GM18519 (cell line): Measurements from ENCODE around the gene AMOT.

Experiments used
- ATAC-seq: cut with Tn5 transposase; IDR thresholded peaks from one replicate; pipeline ENCODE4 v1.9.1; 2021; ENCODE audit warnings: mild to moderate bottlenecking, moderate library complexity; ENCODE audit not compliant: unreplicated experiment, low FRiP score

The AMOT gene

DNA sequence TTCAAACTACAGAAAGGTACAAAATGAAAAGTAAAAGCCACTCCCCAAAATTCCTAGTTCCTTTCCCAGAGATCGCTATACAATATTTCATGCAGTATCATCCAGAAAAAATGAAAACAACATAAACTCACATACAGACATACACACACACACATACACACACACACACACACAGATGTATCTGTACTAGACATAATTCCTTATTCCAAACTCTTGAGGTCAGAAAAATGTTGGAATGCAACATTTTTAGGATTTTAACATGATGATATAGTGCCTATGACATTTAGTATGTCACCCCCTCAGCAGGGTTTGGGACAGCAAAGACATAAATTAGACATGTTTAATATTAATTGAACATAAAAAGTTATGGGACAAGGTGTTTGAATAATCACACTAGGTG lies 87.5 kb downstream of the AMOT start:
- no peak for ATAC-seq

GRCh38 chrX:112751076-112751475 lies 89.6 kb downstream of the AMOT start:
- ATAC-seq: no peak

DNA sequence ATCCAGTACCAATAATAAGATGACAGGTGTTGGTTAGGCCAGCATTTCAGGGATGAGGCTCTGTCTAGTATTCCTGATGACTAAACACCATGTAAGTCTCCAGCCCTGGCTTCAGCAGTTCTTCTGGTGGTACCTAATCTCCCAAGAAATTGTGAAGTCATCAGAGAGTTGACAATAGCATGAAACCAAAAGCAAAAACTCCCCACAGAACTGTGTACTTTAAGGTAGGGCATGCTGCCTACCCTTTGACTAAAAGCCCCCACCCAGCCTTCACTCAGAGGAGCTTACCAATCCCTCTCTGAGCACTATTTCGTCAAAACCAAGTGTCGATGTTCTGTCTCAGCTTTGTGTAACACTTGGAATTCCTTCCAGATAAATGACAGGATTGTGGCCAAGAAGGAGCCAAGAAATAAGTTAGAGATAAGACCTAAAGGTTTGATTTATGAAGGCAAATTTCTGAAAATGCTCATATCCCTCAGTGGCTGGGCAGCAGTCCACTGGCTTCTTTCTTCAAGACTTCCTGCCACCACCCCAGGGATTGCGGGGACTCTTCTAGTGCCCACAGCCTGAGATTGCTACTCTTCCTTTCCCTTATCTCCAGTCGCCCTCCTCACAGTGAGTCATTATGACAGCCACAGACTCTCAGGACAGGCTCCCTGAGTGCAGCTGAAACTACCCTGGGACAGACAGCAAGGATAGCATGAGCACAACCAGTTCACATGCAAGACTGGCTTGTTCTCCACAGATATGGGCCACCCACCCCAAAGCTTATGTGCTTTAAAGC lies 93.6 kb downstream of the AMOT start:
- ATAC-seq: no peak

- ATAC-seq: peak; percentile 39
Measured at GRCh38 chrX:112738347-112739033, 102.1 kb downstream of the AMOT start.

DNA sequence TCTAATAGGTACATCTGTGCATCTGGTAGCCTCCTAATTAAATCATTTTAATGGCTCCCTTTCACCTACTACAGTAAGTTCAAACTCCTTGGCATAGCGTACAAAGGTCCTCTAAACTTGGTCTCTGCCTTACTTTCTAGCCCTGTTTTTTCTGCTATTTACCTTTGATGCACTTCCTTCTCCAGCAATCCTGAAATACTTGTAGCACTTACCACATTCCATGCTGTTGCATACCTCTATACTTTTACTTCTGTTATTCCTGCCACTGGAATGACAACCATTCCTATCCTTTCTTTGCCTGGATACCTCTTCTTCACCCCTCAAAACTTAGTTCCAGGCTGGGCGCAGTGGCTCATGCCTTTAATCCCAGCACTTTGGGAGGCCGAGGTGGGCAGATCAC lies 104.3 kb downstream of the AMOT start:
- ATAC-seq: no peak

DNA sequence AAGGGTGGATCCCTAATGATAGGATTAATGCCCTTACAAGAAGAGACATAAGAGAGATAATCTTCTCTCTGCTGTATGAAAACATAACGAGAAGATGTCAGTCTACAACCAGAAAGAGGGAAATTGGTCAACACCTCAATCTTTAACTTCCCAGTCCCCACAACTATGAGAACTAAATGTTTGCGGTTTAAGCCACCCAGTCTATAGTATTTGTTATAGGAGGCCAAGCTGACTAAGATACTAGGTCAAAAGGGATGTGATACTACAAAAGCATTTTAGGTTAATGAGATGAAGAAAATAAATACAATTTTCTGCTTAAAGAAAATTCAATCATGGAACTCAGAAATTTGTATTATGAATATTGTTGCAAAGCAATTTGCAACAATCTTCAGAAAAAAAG lies 105.5 kb downstream of the AMOT start:
- no peak for ATAC-seq

DNA sequence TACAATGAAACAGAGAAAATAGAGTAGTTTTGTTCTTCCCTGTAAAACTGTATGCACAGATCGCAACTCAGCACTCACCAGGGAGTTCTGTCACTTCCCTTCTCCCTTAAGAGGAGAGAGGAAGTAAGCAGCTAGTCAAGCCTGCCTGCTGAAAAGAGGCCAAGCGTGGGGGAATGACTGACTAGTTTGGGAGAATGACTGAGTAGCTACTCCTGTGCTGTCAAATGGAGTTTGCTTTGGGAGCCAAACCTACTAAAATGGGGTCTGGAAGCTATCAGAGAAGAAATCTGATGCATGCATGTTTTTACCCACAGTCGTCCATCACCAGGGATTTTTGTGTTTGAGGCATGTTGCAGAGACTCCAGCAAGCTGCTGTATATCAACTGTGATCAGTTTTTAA lies 106.3 kb downstream of the AMOT start:
- ATAC-seq: no peak

DNA sequence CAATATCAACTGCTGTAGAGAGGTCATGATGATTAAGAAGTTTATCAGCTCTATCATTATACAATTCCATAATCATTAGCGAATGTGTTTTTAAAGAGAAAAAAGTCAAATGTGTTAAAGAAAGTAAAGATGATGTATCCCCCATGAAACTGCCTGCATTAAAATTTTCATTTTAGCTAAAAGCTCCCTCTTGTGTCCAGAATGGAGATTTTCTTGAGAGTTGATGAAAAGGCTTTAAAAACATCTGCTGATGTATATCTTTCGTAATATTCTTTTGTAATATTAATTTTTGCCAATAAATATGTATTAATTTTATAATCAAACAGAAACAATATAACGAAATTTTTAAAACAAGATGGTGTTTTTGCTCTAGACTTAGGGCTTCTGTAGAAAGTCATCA lies 108.8 kb downstream of the AMOT start:
- no peak for ATAC-seq
